Calu3 (cell line): ENCODE data around the gene EGF. TPM values are rescaled to one million over a fixed set of nuclear protein-coding genes. Genes with fewer than 3 reads are reported as not detected.

Experiments
- BruUV-seq: library from RNA; stranded (reverse); fragments of 400-500 nt; replicated peaks from 2 replicates; lab custom pipeline; 2021; lab: Mats Ljungman, UMichigan
- CTCF ChIA-PET: fragments of 300-600 bp; sonication (Branson Sonifier 250); formaldehyde crosslinking; loops from one replicate; lab custom pipeline; 2022; ENCODE audit warnings: antibody characterized with exemption; lab: Charles Lee
- DNase-seq: peaks from one replicate; pipeline ENCODE4 v3.0.0; 2022
- H3K27ac Mint-ChIP-seq: one replicate; pipeline ENCODE4 v1.8.0; 2022; ENCODE audit warnings: mixed read lengths; ENCODE audit not compliant: unreplicated experiment
- H3K27me3 Mint-ChIP-seq: one replicate; pipeline ENCODE4 v1.8.0; 2022; ENCODE audit warnings: mixed read lengths; ENCODE audit not compliant: unreplicated experiment
- H3K36me3 Mint-ChIP-seq: one replicate; pipeline ENCODE4 v1.8.0; 2022; ENCODE audit warnings: mild to moderate bottlenecking, moderate library complexity, mixed read lengths; ENCODE audit not compliant: insufficient read depth, unreplicated experiment
- H3K4me1 Mint-ChIP-seq: one replicate; pipeline ENCODE4 v1.8.0; 2022; ENCODE audit warnings: mild to moderate bottlenecking, low read depth, mixed read lengths; ENCODE audit not compliant: unreplicated experiment
- H3K4me3 Mint-ChIP-seq: one replicate; pipeline ENCODE4 v1.8.0; 2022; ENCODE audit warnings: mild to moderate bottlenecking, low read depth, moderate library complexity, mixed read lengths; ENCODE audit not compliant: unreplicated experiment
- H3K9me3 Mint-ChIP-seq: one replicate; pipeline ENCODE4 v1.8.0; 2022; ENCODE audit warnings: low read depth, mixed read lengths; ENCODE audit not compliant: unreplicated experiment
- intact Hi-C: fragments of 100-400 bp; cut with micrococcal nuclease; formaldehyde crosslinking; loops from one replicate; pipeline ENCODE4 v1.10.0; 2022; ENCODE audit not compliant: unreplicated experiment
- total RNA-seq: library from RNA; stranded (reverse); gene quantifications from 2 replicates; pipeline ENCODE4 v1.2.3, GENCODE V29; 2022
- TF ChIP-seq, protein P1 (sequence below): fragments of 200-600 bp; IDR thresholded peaks from one replicate; pipeline ENCODE4 v1.8.0; 2022; ENCODE audit warnings: antibody characterized with exemption; ENCODE audit not compliant: unreplicated experiment

Gene EGF
- total RNA-seq, 1 experiment from 2014 or later: 1.4 TPM

DNA sequence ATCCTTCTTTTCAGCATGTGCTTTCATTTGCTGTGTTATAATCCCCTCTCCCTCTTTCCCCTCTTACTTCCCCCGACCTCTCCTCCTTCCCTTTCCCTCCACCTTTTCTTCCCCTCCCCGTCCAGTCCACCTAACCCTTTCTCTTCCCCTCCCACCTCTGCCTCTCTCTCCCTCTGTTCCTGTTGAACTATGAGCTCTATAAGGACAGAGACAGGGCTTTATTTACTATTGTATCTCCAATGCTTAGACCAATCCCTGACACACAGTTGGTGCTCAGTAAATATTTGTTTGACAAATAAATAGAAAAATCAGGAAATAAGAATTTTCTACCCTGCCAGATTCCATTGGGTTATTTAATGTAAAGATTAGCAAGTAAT lies 60.8 kb downstream of the EGF start:
- Mint-ChIP-seq H3K9me3 (no peaks in the 10 kb centered on the region), H3K4me1 (peaks cover 8% of the 10 kb centered on the region), H3K27ac (no peak overlapping the region), H3K36me3 (no peaks in the 10 kb centered on the region), H3K4me3 (no peak overlapping the region), H3K27me3 (no peaks in the 10 kb centered on the region)
- CTCF ChIA-PET: interaction anchor here (0.5 to 0.6 kb wide), 2 partner anchors 25 to 157 kb away, joined by 3 to 6 read pairs; no protein-coding TSS in a partner anchor
- TF ChIP-seq, protein P1, sequence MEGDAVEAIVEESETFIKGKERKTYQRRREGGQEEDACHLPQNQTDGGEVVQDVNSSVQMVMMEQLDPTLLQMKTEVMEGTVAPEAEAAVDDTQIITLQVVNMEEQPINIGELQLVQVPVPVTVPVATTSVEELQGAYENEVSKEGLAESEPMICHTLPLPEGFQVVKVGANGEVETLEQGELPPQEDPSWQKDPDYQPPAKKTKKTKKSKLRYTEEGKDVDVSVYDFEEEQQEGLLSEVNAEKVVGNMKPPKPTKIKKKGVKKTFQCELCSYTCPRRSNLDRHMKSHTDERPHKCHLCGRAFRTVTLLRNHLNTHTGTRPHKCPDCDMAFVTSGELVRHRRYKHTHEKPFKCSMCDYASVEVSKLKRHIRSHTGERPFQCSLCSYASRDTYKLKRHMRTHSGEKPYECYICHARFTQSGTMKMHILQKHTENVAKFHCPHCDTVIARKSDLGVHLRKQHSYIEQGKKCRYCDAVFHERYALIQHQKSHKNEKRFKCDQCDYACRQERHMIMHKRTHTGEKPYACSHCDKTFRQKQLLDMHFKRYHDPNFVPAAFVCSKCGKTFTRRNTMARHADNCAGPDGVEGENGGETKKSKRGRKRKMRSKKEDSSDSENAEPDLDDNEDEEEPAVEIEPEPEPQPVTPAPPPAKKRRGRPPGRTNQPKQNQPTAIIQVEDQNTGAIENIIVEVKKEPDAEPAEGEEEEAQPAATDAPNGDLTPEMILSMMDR: no peak
- intact Hi-C loops: loop anchor here (10.0 kb wide), 1 partner anchor 269 kb away; the partner anchor contains the start of gene CASP6
- BruUV-seq: no TSS peak
- DNase-seq: no peak

DNA sequence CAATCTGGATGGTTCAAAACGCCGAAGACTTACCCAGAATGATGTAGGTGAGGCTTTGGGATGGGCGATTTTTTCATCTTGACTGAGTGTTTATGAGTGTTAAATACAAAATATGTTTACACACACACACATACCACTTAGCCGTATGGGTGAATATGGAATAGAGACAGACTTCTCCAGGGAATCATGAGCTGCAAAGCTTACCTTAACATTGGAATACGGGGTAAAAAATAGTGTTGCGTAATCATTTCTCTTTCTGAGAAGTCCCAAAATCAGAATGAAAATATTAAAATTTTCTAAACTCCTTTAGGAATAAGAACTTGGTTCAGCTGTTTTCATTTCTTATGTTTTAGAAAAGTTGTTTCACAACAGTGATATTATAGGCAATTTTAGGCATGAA lies 63.5 kb downstream of the EGF start:
- intact Hi-C loops: loop anchor here (5.0 to 10.0 kb wide), 2 partner anchors 271 to 554 kb away; partner anchors contain the start of gene CASP6
- TF ChIP-seq, protein P1: no peak
- Mint-ChIP-seq H3K4me3 (no peak overlapping the region), H3K27me3 (no peaks in the 10 kb centered on the region), H3K4me1 (peaks cover 8% of the 10 kb centered on the region), H3K36me3 (no peaks in the 10 kb centered on the region), H3K27ac (no peak overlapping the region), H3K9me3 (no peaks in the 10 kb centered on the region)
- no TSS peak for BruUV-seq
- no peak for DNase-seq
- CTCF ChIA-PET: no interaction called here

DNA sequence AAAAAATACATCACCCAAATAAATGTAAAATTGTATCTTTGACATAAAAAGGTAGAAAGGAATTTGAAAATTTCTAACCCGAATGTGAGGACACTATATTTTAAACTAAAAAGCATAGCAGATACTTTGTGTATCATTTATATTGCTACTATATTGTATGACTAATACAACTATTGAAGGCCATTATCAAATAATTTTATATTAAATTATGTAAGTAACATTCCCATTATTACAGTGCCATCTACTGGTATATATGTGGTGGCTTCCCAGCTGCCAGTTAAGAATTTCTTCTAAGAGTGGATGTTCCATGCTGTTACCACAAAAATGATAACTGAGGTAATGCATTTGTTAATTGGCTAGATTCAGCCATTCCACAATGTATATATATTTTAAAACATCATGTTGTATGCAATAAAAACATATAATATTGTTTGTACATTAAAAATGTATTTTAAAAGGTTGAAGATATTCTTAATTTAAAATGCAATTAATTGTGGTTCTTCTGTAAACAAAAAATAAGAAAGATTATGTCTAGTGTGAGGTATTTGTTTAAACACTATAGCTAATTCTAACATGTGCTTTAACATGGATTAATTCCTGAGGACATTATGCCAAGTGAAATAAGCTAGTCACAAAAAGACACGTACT lies 65.3 kb downstream of the EGF start:
- intact Hi-C loops: loop anchor here (1.0 to 10.0 kb wide), 3 partner anchors 163 to 556 kb away; partner anchors contain the start of genes CASP6 and GAR1
- Mint-ChIP-seq H3K4me1 (peaks cover 7% of the 10 kb centered on the region), H3K27ac (no peak overlapping the region), H3K36me3 (no peaks in the 10 kb centered on the region), H3K9me3 (no peaks in the 10 kb centered on the region), H3K27me3 (no peaks in the 10 kb centered on the region), H3K4me3 (no peak overlapping the region)
- TF ChIP-seq, protein P1: no peak
- CTCF ChIA-PET: no interaction called here
- no TSS peak for BruUV-seq
- peak; percentile 9 for DNase-seq

DNA sequence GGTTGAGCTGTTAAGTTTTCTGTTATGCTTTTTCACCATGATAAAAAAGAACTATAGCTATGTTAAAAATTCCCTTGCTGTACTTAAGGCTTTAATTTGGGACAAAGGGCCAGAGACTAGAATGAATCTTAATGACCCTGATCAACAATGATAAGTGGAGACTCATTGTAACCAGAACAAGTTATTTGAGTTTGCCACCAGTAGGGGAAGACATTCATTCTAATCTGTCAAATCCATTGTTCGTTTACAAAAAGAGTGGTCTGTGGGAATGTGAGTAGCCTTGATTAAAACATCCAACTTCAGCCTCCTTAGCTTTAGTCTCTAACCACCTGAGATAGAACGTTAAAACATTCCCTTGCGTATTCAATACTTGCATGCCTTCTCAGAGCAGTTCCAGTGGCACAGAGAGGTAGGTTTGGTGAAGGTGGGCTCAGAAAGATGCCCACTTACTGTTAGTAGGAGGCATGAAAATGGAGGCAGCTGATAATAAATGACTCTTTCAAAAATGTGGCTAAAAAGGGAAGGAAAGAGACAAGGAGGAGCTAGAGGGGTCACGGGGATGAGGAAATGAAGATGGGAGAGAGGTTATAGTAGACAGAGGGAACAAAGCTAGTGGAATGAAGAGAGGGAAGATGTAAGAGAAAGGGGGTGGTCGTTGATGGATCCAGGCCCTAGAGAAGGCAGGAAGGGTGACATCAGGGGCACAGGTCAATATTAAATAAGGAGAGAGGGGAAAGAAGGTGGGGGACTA lies 66.2 kb downstream of the EGF start:
- Mint-ChIP-seq H3K9me3 (no peaks in the 10 kb centered on the region), H3K4me3 (no peak overlapping the region), H3K36me3 (no peaks in the 10 kb centered on the region), H3K27me3 (no peaks in the 10 kb centered on the region), H3K4me1 (no peaks in the 10 kb centered on the region), H3K27ac (no peak overlapping the region)
- TF ChIP-seq, protein P1: no peak
- CTCF ChIA-PET: no interaction called here
- no peak for DNase-seq
- no TSS peak for BruUV-seq
- intact Hi-C loops: loop anchor here (1.0 to 10.0 kb wide), 3 partner anchors 164 to 557 kb away; partner anchors contain the start of genes CASP6 and GAR1
